ENCODE results near the gene CEACAM6.
"Not testable (repeated sequence)": the region's sequence is repeated elsewhere in the genome, so short reads cannot be mapped to it uniquely, and the experiment has no call there.

CEACAM6 gene

DNA sequence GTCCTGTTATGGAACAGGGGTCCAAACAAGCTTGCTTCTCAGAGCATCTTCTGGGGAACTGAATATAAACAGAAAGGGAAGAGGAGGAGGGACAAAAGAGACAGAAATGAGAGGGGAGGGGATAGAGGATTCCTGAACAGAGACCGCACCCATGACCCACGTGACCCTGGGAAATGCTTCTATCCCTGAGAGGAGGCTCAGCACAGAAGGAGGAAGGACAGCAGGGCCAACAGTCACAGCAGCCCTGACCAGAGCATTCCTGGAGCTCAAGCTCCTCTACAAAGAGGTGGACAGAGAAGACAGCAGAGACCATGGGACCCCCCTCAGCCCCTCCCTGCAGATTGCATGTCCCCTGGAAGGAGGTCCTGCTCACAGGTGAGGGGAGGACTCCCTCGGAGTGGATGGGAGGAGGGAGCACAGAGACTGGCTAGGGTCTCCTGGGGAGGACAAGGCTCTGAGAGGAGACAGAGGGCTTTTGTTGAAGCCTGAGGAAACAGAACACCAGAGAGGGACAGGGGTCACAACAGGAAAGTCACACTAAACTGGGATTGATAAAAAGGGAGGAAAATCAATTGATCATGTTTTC is at the start of gene CEACAM6:
TSS of gene CEACAM6 (plus strand) at position 203 of the 586 bp plus-strand sequence. CDS start at position 312, 109 bp downstream.
- no peak for DNase-seq

DNA sequence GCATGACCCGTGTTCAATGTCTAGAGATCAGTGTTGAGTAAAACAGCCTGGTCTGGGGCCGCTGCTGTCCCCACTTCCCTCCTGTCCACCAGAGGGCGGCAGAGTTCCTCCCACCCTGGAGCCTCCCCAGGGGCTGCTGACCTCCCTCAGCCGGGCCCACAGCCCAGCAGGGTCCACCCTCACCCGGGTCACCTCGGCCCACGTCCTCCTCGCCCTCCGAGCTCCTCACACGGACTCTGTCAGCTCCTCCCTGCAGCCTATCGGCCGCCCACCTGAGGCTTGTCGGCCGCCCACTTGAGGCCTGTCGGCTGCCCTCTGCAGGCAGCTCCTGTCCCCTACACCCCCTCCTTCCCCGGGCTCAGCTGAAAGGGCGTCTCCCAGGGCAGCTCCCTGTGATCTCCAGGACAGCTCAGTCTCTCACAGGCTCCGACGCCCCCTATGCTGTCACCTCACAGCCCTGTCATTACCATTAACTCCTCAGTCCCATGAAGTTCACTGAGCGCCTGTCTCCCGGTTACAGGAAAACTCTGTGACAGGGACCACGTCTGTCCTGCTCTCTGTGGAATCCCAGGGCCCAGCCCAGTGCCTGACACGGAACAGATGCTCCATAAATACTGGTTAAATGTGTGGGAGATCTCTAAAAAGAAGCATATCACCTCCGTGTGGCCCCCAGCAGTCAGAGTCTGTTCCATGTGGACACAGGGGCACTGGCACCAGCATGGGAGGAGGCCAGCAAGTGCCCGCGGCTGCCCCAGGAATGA is 48.4 kb upstream of the CEACAM6 start:
- DNase-seq: peak; percentile 88

DNA sequence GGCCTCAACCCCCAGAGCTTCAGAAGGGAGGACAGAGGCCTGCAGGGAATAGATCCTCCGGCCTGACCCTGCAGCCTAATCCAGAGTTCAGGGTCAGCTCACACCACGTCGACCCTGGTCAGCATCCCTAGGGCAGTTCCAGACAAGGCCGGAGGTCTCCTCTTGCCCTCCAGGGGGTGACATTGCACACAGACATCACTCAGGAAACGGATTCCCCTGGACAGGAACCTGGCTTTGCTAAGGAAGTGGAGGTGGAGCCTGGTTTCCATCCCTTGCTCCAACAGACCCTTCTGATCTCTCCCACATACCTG is 47.9 kb upstream of the CEACAM6 start:
- DNase-seq: peak; percentile 11

- DNase-seq: no peak
Observed at GRCh38 chr19:41707871-41708371, 47.4 kb upstream of the CEACAM6 start.

GRCh38 chr19:41708481-41708880 is 46.8 kb upstream of the CEACAM6 start, which contains the start of gene CEACAM5:
Gene CEACAM5 (plus strand): TSS chr19:41708626. CDS start chr19:41708732, 106 bp downstream.
- no peak for DNase-seq

- DNase-seq: not testable (repeated sequence)
Observed at GRCh38 chr19:41709516-41709915, 45.8 kb upstream of the CEACAM6 start.

- no peak for DNase-seq
Observed at GRCh38 chr19:41709951-41710645, 45.2 kb upstream of the CEACAM6 start.

GRCh38 chr19:41711376-41712261 is 43.7 kb upstream of the CEACAM6 start:
- DNase-seq: no peak

- DNase-seq: no peak
Observed at GRCh38 chr19:41714598-41714997, 40.7 kb upstream of the CEACAM6 start.

GRCh38 chr19:41718761-41719160 is 36.6 kb upstream of the CEACAM6 start:
- DNase-seq: no peak

DNA sequence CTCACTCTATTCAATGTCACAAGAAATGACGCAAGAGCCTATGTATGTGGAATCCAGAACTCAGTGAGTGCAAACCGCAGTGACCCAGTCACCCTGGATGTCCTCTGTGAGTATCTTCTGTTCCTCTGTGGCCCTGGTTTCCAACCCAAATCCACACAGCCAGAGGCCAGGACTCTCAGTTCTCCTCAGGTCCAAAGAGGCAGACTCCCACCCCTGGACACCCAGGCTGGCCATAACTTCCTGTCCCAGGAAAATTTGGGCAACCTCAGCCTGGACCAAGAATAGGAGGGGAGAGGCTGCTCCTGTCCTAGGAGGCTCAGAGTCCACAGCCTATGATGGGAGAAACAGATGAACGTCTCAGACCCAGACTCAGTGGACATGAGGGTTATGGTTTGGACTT is 35.2 kb upstream of the CEACAM6 start:
- no peak for DNase-seq

DNA sequence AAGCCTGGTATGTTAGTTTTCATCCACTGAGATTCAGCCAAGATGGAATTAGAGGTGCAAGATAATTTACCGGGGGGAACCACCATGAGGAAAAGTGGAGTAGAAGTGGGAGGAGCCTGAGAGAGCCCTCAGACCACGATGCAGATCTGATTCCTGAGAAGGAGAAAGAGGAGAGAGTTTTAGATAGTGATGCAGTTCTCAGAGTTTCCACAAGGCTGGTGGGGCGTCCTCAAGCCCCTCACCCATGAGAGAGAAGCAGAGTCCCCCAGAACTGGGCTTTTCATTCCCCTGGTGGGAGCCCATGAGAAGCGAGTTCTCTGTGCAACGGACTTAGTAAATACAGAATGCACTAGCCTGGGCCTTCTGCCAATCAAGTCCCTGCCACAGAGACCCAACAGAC is 28.8 kb upstream of the CEACAM6 start:
- no peak for DNase-seq

DNA sequence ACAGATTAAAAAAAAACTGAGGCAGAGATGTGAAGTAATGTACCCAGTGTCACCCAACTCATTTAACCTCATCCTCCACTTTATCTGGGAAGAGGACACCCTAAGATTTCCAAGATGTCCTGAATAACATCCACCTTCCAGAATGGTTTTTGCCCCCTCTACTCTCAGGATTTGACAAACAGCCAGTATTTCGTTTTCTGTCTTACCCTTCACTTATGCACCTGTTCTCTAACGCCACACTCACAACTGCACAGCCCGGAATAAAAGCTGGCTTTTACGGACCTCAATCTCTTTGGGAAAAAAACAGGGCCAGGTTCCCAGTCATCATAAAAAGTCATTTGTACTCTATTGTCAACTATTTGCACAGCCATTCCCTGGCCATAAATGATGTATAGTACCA is 21.2 kb upstream of the CEACAM6 start:
- DNase-seq: no peak

GRCh38 chr19:41734585-41734984 is 20.7 kb upstream of the CEACAM6 start:
- no peak for DNase-seq

- DNase-seq: no peak
Observed at GRCh38 chr19:41735071-41735600, 20.2 kb upstream of the CEACAM6 start.

- DNase-seq: no peak
Observed at GRCh38 chr19:41739361-41739760, 16.0 kb upstream of the CEACAM6 start.

DNA sequence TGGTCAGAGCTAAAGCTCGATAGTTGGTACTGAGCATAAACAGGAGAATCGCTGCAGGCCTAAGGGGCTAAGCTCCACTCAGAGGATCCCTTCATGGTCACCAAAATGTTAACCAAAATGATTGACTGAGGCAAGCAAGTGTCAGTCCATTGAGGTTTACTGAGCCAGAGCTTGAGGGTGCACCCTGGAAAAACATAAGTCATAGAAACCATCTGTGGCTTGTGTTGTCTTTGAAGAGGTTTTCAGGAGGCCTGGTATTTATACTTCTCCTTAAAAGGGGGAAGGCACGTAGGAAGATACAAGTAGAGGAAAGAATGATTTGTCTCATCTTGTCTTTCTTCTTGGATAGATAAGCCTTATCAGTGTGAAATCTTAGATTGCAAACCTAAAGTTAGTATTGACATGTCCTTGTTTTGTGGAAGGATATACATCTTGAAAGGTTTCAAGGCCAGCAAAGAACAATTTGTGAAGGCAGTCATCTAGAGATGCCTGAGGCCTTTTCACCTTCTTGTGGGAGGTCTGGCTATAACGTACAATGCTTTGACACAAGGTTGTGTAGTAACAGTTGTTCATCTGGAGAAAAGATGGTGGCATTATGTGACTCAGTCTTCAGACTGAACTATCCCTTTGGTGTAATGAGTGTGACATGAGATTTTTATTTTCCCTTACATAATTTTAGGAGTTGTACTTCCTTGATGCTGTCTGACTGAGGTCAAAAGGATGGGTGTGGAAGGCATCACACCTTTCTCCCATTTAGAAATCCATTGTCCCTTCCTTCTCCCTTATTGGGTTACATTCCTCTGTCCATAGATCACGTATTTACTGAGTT is 14.7 kb upstream of the CEACAM6 start:
- DNase-seq: no peak

DNA sequence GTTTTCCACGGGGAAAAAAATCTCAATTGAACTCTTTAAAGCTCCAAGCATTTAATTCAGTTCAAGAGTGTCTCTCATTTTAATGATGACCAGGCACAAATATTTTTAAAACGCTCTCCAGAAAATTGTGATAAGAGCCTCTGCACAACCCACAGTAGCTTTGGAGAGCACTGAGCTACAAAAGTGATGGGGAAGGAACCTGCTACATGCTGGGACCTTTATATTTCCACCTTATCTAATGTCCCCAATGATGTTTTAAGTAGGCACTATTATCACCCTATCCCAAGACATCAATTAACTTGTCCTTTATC is 14.1 kb upstream of the CEACAM6 start:
- no peak for DNase-seq

DNA sequence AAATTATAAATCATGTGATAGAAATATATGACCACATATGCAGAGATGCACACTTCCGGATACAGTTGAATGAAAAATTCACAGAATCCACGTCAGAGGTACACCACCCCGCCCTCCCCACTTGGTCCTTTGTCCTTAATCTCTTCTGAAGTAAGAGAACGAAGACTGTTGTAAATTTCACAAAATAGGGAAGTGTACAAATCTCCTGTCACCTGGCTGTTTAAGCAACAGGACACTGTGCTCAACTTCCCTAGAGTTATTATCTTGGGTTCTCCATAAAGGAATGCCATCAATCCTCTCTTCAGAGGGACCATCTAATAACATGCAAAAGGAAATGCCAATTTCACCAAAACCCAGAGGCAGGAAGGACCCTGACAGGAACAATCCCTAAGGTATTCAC is 10.5 kb upstream of the CEACAM6 start:
- DNase-seq: peak; percentile 56

DNA sequence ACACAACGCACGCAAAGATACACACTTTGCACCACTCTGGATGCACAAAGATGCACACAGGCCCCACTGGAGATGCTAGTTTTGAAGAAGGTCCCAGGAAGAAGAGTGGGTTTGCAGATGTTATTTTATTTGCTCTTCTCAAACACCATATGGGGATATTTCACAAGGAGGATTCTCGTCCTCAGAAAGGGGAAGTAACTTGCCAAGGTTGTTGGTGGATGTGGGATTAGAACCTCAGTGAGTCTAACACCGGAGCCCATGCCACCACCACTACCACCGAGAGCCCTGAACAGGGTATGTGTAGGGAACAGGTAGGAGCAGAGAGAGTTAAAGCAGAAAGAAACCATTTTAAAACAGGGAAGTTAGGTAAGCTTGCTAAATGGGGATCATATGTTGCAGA is 9.6 kb upstream of the CEACAM6 start:
- DNase-seq: peak; percentile 37

- DNase-seq: peak; percentile 86
Observed at GRCh38 chr19:41746593-41747227, 8.6 kb upstream of the CEACAM6 start.
